ENCODE data around the gene RPL36A.

The RPL36A gene

DNA sequence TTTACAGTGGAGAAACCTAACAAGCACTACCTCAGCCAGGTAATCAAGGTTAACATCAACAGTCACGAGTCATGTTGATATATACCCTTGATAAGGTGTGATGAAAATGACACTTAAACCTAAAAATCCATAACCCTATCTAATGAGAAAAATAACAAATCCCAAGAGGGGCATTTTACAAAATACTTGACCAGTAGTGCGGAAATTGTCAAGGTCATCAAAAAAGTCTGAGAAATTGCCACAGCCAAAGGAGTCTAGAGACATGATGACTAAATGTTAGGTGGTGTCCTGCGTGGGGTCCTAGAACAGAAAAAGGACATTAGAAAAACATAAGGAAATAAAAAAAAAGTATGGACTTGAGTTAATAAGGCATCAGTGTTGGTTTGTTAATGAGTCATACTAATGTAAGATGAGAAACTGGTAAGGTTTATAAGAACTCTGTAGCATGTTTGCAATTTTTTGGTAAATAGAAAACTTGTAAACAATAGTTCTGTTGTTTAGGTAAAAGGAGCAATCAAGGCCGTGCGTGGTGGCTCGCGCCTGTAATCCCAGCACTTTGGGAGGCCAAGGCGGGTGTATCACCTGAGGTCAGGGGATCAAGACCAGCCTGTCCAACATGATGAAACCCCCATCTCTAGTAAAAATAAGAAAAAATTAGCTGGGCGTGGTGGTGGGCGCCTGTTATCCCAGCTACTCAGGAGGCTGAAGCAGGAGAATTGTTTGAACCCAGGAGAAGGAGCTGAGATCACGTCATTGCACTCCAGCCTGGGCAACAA is 2.9 kb downstream of the RPL36A start:
- DNase-seq = no peak

- no peak for DNase-seq
Measured at GRCh38 chrX:101394372-101394771, 3.6 kb downstream of the RPL36A start.

- no peak for DNase-seq
Measured at GRCh38 chrX:101395789-101396188, 5.0 kb downstream of the RPL36A start.

GRCh38 chrX:101397779-101398178 is 7.0 kb downstream of the RPL36A start:
- DNase-seq = no peak

- DNase-seq = no peak
Measured at GRCh38 chrX:101398694-101399093, 7.9 kb downstream of the RPL36A start.

DNA sequence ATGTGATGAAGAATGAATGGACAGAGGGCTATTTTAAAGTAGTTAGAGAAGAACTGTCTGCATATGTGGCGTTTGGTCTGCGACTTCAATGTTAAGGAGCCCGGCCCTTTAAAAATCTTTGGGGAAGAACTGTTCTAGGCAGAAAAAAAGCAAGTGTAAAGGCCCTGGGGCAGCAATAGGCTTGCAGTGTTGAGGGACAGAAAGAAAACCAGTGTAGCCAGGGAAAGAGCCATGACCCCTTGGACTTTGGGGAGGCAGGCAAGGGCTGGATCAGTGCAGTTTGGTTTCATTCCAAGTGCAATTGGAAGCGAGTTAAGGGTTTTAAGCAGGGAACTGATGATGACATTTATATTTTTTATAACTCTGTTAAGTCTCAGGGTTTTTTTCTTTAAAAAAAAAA is 9.0 kb downstream of the RPL36A start:
- DNase-seq = no peak

- no peak for DNase-seq
Measured at GRCh38 chrX:101407167-101407747, 16.4 kb downstream of the RPL36A start.

DNA sequence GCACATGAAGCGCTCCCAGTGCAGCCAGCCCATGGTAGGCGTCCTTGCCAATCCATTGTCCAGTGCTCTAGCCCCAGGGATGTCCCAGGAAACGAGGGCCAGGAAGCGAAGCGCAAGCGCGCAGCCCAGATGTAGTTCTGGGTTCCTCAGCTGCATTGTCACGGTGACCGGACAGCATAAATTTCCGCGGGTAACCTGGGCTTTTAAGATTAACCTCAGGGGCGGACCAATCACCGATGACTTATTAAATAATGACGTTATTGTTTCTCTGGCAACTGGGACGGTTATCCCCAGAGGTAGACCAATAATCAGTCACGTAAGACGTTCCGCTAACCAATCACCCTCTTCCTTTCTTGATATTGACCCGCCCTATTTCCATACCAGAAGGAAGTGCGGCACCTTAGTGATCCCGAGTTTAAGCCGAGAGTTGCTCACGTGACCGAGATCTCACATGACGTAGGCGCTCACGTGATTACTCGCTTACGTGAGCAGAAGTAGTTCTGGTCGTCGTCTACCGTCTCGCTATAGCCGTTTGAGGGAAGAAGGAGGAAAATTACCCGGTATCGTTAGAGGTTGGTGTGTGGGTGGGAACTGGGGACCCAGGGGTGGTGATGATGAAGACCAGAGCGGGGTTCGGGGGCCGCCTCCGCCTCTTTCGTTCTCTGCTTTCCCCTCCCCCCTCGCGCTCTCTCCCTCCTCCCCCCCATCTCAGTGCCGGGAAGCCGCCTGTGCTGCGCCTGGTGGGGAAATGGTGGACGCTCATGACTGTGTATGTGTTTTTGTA is 17.1 kb downstream of the RPL36A start, which contains the start of the genes GLA and HNRNPH2:
Gene GLA (minus strand): TSS at position 178 of the 784 bp plus-strand sequence. CDS start 22 bp downstream, at position 156.
Gene HNRNPH2 (plus strand): TSS at position 475 of the 784 bp plus-strand sequence. CDS start 3,767 bp downstream, outside the sequence.
- DNase-seq = peak; percentile 98

DNA sequence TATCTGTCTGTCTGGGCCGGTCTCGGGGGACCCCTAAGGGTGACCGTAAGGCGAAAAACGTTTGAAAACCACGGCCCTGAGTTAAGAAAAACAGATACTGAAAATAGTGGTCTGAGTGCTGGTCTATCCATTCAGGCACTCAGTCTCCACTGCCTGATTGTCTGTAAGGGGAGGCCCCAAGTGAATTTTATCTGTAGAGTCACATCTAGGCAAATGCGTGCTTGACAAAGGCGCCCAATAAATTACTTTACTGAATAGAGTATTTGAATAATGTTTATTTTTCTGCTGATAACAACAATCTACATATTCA is 17.7 kb downstream of the RPL36A start:
- DNase-seq = no peak

DNA sequence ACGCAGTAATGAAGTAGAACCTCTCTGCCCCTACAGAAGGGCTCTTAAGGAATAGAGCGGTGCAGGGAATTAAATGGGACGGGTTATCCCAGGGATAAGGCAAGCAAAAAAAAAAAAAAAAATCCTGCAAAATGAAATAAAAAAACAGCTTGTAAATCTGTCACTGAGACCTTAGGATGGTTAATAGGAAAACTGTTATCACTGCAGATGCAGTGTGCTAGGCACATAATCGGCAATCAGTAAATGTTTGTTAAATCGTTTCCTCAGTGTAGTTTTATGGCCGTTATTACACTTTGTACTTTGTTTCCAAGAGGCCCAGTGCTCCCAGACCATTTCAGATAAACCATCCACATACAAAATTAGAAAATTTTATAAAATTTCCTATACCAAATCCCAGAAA is 18.2 kb downstream of the RPL36A start:
- no peak for DNase-seq

- DNase-seq = no peak
Measured at GRCh38 chrX:101410461-101410860, 19.6 kb downstream of the RPL36A start.

DNA sequence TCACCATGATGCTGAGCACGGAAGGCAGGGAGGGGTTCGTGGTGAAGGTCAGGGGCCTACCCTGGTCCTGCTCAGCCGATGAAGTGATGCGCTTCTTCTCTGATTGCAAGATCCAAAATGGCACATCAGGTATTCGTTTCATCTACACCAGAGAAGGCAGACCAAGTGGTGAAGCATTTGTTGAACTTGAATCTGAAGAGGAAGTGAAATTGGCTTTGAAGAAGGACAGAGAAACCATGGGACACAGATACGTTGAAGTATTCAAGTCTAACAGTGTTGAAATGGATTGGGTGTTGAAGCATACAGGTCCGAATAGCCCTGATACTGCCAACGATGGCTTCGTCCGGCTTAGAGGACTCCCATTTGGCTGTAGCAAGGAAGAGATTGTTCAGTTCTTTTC is 21.2 kb downstream of the RPL36A start:
- DNase-seq = no peak

DNA sequence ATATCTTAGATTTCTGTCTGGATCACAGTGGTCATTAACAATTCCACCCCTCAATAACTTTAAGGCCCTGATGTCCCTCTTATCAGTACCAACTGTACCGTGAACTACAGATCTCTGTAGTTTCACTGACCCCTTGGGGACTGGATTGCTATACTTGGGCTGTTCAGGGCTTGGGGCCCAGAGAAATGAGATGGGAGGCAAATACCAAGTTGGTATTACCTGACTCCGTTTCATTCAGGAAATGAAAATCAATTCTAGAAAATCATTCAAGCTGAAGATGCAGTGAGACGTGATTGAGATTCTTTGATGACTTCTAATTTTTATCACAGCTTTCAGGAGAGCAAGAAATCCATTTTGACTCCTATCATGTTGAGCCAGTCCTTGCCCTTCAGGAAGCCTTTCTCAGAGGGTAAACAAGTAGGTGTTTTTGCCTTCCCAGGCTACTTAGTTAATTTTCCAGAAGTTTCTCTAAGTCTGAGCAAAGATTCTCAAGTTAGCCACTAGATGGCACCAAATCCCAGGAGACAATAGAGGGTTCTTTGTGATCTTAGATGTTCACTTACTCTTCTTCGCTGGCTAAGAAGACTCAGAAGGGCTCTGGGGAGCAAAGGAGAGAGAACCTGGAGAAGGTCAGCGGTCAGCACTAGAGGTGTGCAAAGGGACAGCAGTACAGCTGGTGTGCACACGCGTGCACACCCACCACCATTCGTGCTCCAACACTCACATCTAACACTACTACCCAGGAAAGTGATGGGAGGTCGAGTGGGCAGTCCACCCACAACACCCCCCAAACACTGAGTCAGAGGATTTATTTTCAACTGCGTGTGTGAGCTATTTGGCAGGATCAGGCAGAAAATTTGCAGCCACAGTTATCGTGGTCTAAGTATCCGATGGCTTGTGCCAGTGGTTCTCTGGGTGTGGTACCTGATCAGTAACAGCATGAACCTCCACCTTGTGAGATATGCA is 24.7 kb downstream of the RPL36A start:
- DNase-seq = peak; percentile 50

GRCh38 chrX:101416691-101417090 is 25.9 kb downstream of the RPL36A start:
- DNase-seq = no peak

GRCh38 chrX:101417190-101417589 is 26.4 kb downstream of the RPL36A start:
- no peak for DNase-seq

- DNase-seq = peak; percentile 59
Measured at GRCh38 chrX:101417981-101418841, 27.4 kb downstream of the RPL36A start.

GRCh38 chrX:101419489-101419888 is 28.7 kb downstream of the RPL36A start:
- no peak for DNase-seq

DNA sequence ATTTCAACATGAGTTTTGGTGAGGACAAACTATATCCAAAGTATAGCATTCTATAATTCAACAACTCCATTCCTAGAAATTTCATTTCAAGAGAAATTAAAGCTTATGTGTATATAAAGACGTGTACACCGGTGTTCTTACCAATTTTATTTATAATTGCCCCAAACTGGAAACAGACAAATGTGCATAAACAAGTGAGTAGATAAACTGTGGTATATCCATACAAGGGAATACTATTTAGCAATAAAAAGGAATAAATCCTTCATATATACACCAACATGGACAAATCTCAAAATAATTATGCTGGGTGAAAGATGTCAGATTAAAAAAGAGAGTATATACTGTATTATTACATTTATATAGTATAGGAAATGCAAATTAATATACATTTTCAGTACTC is 37.1 kb downstream of the RPL36A start:
- no peak for DNase-seq

DNA sequence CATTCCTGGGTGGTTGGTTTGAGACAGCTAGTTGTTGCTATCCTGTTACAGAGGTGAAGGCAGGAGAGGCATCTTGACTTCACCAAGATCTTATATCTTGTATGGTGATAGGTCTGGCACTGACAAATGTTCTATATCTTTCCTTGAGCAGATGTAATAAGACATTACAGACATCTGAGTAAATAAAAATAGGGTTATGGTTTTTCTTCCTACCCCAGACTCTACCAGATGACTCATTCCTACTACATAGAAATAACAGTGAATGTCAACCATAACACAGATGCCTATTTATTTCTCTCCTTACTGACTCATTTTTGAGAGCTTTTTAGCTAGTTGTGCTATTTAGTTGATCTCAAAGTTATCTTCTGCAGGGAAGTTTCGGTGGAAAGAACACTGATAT is 39.1 kb downstream of the RPL36A start:
- DNase-seq = no peak

DNA sequence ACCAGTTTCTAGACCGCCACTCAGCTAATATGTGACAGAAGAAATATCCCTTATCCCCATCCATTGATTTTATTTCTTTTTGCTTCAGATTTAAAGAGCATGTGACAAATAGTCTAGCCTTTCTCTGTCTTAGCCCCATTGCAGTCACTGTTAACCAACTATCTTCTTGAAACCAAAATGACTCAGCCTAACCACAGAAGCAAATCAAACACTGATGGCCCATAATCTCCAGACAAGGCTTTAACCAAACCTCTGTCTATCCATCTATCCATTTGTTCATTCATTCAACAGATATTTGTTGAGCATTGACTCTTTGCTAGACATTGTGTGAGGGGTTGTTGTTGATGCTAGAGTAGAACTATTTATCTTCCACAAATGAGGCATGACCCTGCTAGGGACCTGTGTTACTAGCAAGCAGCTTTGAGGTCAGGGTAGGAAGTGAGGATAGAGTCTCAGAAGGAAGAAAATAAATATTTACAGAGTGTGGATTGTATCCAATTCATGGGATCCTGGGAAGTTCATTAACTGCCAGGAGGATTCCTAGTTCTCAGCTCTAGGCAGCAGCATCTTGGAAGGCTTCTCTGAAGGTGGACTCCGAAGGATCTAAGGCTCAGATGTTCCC is 39.8 kb downstream of the RPL36A start:
- no peak for DNase-seq

- no peak for DNase-seq
Measured at GRCh38 chrX:101442085-101442484, 51.3 kb downstream of the RPL36A start.
